T-helper 22 cell (primary cell): ENCODE results near the gene KSR1.

Experiments used
- DNase-seq: peaks from one replicate; pipeline ENCODE4 v3.0.0-alpha.2; 2020; ENCODE audit warnings: low read depth

KSR1 gene

GRCh38 chr17:27590864-27591263 is 134.6 kb downstream of the KSR1 start:
- DNase-seq: no peak

GRCh38 chr17:27591986-27592385 is 135.7 kb downstream of the KSR1 start:
- no peak for DNase-seq

- DNase-seq: no peak
Measured at GRCh38 chr17:27593232-27593856, 137.1 kb downstream of the KSR1 start.

- no peak for DNase-seq
Measured at GRCh38 chr17:27593857-27594255, 137.6 kb downstream of the KSR1 start.

- no peak for DNase-seq
Measured at GRCh38 chr17:27595208-27595607, 139.0 kb downstream of the KSR1 start.

GRCh38 chr17:27596096-27596495 is 139.8 kb downstream of the KSR1 start:
- DNase-seq: no peak

GRCh38 chr17:27596566-27597187 is 140.4 kb downstream of the KSR1 start:
- no peak for DNase-seq

GRCh38 chr17:27597188-27597580 is 140.9 kb downstream of the KSR1 start:
- DNase-seq: no peak

- DNase-seq: no peak
Measured at GRCh38 chr17:27597783-27598320, 141.6 kb downstream of the KSR1 start.

GRCh38 chr17:27598337-27599050 is 142.2 kb downstream of the KSR1 start:
- no peak for DNase-seq

GRCh38 chr17:27600471-27600870 is 144.2 kb downstream of the KSR1 start:
- no peak for DNase-seq

GRCh38 chr17:27601069-27601974 is 145.1 kb downstream of the KSR1 start:
- DNase-seq: peak; percentile 26

- no peak for DNase-seq
Measured at GRCh38 chr17:27601975-27602302, 145.7 kb downstream of the KSR1 start.

GRCh38 chr17:27602721-27603420 is 146.6 kb downstream of the KSR1 start:
- DNase-seq: peak; percentile 38

GRCh38 chr17:27603421-27603770 is 147.1 kb downstream of the KSR1 start:
- no peak for DNase-seq

- DNase-seq: no peak
Measured at GRCh38 chr17:27603880-27604794, 147.9 kb downstream of the KSR1 start.

- no peak for DNase-seq
Measured at GRCh38 chr17:27605409-27605808, 149.2 kb downstream of the KSR1 start.

GRCh38 chr17:27607521-27608091 is 151.4 kb downstream of the KSR1 start:
- DNase-seq: no peak

GRCh38 chr17:27608328-27609230 is 152.3 kb downstream of the KSR1 start:
- DNase-seq: no peak
